NCI-H82 treated with DMSO at 0.1 percent for 48 hours (cell line): ENCODE measurements around the gene TPTE.
"Not testable (repeated sequence)": the region's sequence is repeated elsewhere in the genome, so short reads cannot be mapped to it uniquely, and the experiment has no call there.

ENCODE experiments used
- DNase-seq: peaks from one replicate; lab custom pipeline; 2025; ENCODE audit not compliant: unreplicated experiment; lab: John Stamatoyannopoulos, UW

Gene TPTE

DNA sequence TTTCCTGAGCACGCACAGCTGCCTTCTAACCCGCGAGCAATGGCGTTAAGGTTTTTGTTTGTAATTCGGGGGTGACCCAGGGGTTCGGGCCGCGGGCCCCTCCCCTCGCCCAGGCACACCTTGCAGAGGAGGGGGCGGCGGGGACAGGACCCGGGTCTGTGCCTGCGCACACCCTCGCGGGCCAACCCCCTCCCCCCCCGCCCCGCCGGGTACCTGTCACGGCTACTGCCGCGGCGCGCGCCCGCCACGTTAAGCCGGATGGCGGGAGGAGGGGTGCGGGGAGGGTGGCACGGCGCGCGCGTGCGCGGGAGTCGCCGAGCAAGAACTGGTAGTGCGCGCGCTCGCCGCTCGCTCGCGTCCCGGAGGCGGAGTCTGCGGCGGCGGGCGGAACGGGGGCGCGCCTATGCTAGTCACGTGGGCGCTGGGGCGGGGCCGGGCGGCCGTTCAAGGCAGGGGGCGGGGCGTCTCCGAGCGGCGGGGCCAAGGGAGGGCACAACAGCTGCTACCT lies at the start of gene TPTE:
TPTE (plus strand) TSS at position 493 of the 508 bp plus-strand sequence. CDS start 17,141 bp downstream, outside the sequence.
- DNase-seq = no peak

DNA sequence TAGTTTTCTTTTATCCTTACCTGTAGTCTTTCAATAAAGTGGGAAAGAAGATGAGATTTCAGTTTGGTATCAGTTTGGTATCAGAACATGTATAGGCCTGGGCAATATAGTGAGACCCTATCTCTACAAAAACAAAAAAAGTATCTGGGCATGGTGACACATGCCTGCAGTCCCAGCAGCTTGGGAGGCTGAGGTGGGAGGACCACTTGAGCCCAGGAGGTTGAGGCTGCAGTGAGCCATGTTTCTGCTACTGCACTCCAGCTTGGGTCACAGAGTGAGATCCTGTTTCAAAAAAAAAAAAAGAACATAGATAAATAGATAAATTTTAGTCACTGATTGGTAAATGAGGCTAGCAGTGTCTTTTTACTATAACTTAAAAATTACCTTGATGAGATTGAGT lies 49.4 kb upstream of the TPTE start:
- DNase-seq = not testable (repeated sequence)

DNA sequence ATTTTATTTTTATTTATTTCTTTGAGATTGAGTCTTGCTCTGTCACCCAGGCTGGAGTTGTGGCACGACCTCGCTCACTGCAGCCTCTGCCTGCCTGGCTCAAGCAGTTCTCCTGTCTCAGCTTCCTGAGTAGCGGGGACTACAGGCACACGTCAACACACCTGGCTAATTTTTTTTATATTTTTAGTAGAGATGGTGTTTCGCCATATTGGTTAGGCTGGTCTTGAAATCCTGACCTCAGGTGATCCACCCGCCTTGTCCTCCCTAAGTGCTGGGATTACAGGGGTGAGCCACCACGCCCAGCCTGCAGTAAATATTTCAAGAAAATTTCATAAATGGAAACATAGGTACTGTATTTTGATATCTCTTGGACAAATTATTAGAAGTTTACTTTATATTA lies 43.6 kb upstream of the TPTE start:
- not testable (repeated sequence) for DNase-seq

DNA sequence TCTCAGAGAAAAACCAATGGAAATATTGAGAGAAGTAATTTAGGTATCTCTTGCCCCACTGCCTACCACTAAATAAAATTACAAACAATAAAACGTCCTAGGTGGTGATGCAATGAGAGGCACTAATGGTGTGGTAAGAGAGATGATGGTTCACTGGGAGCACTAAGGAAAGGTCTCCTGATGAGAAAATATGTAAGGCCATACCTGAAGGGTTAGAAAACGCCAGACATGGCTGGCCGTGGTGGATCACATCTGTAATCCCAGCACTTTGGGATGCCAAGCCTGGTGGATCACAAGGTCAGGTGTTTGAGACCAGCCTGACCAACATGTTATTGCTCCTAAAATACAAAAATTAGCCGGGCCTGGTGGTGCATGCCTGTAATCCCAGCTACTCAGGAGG lies 41.5 kb upstream of the TPTE start:
- not testable (repeated sequence) for DNase-seq

DNA sequence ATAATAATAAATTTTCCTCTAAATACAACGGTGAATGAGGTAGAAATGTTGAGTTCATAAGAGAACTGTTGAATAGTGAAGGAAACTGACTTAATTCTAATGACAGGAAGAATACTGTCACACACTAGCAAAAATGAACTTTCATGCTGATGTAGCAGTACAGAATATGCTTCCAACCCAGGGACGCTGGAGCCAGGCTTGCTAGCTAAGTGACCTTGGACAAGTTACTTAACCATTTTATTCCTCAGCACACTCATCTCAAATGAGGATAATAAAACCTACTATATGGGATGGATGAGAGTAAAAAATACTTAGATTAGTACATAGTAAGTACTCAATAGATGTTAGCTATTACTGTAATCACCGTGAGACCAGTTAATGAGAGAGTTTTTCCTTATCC lies 36.5 kb upstream of the TPTE start:
- not testable (repeated sequence) for DNase-seq

DNA sequence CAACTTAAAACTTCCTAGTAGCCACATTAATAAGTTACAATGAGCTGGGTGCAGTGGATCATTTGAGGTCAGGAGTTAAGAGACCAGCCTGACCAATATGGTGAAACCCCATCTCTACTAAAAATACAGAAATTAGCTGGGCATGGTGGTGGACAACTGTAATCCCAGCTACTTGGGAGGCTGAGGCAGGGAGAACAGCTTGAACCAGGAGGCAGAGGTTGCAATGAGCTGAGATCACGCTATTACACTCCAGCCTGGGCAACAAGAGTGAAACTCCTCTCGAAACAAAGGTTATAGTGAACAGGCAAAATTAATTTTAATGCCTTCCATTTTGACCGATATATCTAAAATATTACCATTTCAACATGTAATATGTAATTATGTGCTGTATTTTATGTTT lies 30.9 kb upstream of the TPTE start:
- DNase-seq = not testable (repeated sequence)

DNA sequence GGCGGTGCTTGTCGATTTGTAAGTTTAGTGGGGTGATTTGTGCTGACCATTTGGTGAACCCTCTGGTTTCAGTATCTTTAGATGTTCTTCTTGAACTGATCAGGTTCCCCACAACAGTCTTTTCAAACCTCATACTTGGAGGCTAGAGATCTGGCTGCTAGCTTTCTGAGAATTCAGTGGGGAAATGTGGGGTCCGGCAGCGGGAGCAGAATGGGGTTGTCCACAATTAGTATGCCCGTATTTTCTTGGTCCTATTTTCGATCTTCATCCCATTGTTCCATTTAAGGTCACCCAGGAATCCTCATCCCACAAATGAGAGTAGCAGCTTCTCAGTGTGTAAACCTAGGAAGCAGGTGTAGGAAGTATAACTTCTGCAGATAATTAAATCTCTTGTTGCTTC lies 10.3 kb upstream of the TPTE start:
- no peak for DNase-seq

DNA sequence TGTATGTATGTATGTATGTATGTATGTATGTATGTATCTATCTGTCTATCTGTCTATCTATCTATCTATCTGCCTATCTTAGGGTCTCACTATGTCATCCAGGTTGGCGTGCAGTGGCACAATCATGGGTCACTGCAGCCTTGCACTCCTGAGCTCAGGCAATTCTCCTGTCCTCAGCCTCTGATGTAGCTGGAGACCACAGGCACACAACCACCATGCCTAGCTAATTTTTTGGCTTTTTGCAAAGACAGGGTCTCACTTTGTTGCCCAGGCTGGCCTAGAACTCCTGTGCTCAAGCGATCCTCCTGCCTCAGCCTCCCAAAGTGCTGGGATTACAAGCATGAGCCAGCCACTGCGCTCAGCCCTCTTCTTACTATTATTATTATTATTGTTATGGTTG lies 4.5 kb upstream of the TPTE start:
- DNase-seq = not testable (repeated sequence)

DNA sequence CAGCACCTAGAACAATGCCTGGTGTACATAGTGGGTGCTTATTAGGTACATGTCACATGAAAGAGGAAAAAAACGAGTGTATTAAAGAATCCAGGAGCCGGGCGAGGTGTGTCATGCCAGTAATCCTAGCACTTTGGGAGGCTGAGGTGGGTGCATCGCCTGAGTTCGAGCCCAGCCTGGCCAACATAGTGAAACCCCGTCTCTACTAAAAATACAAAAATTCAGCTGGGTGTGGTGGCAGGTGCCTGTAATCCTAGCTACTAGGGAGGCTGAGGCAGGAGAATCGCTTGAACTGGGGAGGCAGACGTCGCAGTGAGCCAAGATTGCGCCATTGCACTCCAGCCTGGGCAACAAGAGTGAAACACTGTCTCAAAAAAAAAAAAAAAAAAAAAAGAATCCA lies 3.5 kb upstream of the TPTE start:
- not testable (repeated sequence) for DNase-seq

DNA sequence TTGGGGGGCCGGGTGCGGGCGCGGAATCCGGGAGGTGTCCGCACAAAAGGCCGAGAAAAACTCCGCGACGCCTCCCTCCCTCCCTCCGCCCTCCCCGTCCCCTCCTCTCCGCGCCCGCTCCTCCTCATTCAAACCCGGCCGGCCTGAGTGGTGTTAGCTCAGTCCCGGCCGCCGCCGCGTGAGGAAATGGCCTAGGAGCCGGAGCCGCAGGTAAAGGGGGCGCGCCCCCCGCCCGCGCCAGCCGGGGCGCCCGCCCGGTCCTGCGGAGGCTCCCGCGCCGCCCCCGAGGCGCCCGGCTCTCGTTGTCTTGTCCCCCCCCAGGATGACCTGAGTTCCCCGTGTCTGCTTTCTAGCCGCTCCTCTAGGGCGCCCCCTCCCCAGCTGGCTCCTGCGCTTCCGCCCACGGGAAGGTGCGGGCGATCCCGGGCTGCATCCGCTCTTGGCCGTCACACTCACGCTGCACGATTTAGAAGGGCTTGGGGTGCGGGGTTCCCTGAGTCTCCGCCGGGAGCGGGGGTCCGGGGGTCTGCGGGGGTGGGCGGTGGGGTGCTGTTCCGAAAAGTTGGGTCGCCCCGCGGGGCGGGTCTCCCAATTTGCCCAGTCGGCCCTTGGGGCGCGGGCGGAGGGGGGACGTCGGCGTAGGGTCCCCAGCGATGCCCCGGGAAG lies 585 bp downstream of the TPTE start:
- DNase-seq = not testable (repeated sequence)

DNA sequence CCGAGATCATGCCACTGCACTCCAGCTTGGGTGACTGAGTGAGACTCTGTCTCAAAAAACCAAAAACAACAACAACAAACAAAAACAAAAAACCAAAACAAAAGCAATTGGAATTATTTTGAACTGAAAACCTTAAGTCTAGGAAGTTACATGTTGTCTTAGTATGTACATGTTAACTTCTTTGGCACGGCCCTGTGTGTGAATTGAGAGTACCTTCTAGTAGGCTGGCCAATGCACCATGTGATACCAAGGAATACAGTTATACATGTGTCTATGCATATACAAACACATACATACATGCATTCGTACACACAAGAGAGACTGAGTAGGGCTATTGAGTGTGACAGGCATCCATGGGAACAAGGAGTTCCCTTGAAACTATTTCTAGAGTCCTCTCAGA lies 18.6 kb downstream of the TPTE start:
- DNase-seq = no peak

DNA sequence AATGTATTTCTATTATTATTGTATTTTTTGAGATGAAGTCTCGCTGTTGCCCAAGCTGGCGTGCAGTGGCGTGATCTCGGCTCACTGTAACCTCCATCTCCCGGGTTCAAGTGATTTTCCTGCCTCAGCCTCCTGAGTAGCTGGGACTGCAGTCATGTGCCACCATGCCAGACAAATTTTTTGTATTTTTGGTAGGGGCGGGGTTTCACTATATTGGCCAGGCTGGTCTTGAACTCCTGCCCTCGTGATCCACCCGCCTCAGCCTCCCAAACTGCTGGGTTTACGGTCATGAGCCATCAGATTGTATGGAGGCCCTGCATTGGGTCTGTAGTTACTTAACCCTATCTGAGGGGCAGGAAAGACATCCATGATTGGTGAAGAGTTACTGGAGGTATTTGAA lies 23.0 kb downstream of the TPTE start:
- not testable (repeated sequence) for DNase-seq

DNA sequence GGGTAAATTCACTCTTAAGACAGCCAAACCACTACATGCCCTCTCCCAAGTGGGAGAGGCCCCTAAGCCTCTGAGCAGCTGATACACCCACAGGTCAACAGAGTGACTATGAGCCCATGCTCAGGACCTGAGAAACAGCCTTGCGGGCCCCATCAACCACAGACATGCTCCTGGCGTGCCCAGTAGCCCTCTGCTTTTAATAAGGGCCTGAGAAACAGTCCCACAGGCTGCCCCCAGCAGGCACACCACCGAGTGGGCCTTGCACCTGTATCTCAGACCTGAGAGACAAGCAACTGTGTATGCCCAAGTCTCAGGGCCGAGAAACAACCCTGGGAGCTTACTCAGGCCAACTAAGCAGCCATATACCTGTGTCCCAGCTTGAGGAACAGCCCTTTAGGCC lies 26.5 kb downstream of the TPTE start:
- not testable (repeated sequence) for DNase-seq

DNA sequence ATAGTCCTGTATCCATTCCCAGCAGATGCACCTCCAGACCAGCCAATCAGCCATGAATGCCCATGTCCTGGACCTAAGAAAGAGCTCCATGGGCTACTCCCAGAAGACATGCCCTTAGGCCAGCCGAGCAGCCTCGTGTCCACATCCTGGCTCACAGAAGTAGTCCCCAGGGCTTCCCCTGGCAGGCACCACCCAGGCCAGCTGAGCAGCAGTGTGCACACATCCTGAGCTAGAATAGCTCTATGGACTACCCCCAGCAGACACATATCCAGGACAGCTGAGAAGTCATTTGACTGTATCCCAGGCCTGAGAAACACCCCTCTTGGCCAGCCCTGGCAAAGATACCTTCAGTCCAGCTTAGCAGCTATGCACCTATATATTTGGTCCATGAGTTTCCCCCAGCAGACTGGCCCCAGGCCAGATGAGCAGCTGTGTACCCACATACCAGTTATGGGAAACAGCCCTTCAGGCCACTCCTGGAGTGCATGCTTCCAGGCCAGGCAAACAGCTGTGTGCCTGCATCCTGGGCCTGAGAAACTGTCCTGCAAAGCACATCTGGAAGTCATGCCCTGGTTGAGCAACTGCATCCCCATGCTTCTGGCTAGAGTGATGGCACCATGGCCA lies 27.1 kb downstream of the TPTE start:
- DNase-seq = not testable (repeated sequence)

DNA sequence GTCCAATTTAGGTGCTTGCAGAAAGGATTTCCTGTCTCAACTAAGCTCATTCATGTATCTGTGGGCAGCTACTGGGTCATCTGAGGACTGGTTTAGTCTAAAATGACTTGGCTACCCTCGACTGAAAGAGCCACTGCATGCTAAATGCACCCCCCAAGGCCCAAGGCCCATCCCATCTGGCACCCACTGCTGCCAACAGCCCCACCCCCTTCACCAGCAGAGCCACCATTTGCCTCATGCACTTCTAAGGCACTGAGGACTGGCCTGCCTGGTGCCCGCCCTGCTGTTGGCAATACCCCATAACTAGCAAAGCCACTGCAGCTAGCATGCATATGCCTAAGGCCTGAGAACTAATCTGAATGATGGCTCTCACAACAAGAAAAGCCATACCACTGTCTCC lies 49.4 kb downstream of the TPTE start:
- not testable (repeated sequence) for DNase-seq

DNA sequence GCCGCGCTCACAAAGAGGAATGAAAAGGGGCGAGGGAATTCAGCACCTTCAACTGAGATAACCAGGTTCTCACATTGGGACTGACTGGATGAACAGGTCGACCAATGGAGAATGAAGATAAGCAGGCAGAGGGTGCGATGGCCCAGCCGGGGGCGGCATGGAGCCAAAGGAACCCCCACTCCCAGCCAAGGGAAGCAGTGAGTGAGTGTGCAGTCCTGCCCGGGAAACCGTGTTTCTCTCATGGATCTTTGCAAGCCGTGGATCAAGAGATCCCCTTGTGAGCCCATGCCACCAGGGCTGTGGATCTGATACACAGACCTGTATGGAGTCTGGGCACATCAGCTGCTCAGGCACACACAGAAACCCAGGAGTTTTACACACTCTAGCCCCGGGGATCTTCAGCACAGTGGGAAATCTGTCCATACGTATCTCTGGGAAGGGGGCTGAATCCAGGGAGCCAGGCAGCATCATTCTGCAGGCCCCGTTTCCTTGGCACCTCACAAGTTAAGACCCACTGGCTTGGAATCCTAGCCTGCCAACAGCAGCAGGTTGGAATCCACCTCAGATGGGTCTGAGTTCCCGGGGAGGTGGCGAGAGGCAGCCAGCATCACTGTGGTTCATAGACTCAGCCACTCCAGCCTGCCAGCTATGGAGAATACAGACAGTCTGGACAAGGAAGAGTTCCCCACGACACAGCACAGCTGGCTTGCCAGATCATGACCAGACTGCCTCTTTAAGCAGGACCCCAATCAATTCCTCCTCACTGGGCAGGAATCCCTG lies 53.3 kb downstream of the TPTE start:
- not testable (repeated sequence) for DNase-seq

DNA sequence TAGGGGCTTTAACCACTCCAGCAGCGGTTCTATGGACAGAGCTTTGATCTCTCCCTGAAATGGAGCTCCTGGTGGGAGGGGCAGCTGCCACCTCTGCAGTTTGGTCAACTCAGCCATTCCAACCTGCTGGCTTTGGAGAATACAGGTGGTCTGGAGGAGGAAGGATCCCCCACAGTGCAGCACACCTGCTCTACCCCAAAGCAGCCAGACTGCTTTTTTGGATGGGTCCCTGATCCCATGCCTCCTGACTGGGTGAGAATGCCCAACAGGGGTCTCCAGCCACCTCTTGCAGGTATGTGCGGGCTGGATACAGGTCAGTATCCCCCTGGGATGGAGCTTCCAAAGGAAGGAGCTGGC lies 53.9 kb downstream of the TPTE start:
- no peak for DNase-seq

DNA sequence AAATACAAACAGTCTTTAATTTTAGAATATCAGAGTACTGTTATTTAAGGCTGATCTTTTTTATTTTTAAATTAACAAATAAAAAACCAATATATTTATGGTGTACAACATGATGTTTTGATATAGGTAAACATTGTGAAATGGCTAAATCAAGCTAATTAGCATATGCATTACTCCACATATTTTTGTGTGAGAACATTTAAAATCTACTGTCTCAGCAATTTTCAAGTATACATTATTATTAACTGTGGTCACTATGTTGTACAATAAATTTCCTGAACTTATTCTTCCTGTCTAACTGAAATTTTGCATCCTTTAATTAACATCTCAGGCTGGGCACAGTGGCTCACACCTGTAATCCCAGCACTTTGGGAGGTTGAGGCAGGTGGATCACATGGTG lies 57.5 kb downstream of the TPTE start:
- DNase-seq = not testable (repeated sequence)

DNA sequence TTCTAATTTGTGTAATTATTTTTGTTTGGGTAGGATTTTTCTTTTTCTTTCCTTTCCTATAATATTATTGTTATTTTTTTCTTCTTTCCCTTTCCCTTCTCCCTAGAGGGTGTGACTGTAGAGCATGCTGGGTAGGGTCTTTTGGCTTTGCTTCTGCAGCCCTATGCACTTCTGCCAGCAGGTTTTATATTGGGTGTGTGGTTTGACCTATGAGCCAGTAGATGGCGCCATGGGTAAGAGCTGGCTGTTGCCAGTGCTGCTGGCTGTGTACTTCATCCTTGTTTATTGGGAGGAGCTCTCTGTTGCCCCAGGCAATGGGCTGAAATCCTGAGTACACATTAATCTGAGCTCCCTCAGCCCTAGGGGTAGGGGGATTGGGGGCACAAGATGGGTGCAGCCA lies 67.7 kb downstream of the TPTE start:
- not testable (repeated sequence) for DNase-seq

DNA sequence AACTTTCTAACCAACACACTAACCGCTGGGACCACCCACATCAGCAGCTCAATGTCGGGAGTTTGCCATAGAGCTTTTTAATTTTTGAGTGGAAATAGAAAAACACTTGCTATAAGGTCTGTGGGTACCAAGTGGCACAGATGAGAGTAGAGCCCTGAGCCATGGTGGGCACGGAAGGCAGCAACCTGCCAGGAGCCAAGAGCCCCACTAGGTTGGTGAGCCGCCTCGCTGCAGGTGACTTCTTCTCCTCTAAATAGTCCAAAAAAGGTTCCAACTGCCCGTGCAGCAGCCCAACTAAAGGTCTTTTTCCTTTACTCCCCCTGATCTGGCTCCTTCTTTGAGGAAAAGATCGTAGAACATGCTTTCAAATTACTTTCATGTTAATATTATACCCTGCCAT lies 85.7 kb downstream of the TPTE start:
- not testable (repeated sequence) for DNase-seq

DNA sequence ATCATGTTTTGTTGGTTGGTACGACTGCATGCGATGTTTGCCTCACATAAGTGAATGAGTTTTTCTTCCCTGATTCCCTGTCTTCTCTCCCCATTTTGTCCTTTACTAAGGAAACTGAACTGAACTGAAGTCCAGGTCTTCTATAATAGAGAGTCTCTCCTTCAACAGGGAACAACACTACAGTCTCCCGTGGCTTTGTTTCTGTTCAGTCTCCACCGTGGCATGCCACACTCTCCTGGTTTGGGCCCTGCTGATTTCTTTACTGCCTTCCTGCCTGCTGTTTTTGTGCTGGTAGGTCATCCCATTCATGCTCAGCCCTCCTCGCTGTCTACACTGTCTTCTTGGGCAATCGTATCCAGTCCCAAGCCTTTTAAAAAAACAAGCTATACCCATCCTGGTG lies 92.9 kb downstream of the TPTE start:
- DNase-seq = not testable (repeated sequence)

DNA sequence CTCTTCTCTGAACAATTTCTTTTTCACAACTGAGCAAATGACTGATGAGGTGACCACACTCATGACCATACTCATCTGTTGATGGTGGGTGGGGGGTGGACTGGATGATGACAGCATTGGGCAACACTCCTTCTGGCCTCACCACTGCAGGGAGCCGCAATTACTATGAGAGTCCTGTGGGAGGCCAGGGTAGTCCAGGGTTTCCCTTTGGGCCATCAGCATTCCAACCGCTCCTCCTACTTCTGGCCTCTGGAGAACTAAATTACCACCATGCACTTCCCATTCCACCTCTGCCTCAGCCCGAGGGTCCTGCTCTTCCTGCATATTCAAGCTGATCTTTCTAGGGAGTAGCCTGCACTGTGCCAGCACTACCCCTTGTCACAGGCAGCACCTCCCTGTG lies 94.7 kb downstream of the TPTE start:
- DNase-seq = not testable (repeated sequence)
